Skeletal muscle cell (primary cell): Measurements from ENCODE around the gene RSPH3.

ENCODE experiments used
- DNase-seq: peaks from one replicate; pipeline ENCODE4 v3.0.0-alpha.2; 2010; ENCODE audit warnings: low read depth
- H3K4me3 ChIP-seq: 2 replicates; pipeline ENCODE4 v1.5.1; 2011; ENCODE audit warnings: low read depth, mild to moderate bottlenecking, control low read depth, low read length, moderate library complexity

The RSPH3 gene

GRCh38 chr6:158942349-158942748 is 57.7 kb downstream of the RSPH3 start:
- no peak for DNase-seq
- no peak overlapping the region for H3K4me3 ChIP-seq

GRCh38 chr6:158941246-158941645 is 58.8 kb downstream of the RSPH3 start:
- H3K4me3 ChIP-seq = no peak overlapping the region
- DNase-seq = no peak

GRCh38 chr6:158939255-158940159 is 60.5 kb downstream of the RSPH3 start:
- no peak for DNase-seq
- H3K4me3 ChIP-seq = peak overlapping the region; percentile 17

GRCh38 chr6:158938811-158939254 is 61.2 kb downstream of the RSPH3 start:
- H3K4me3 ChIP-seq = peak overlapping the region; percentile 17
- DNase-seq = no peak

- H3K4me3 ChIP-seq = no peak overlapping the region
- no peak for DNase-seq
These were observed 61.8 kb downstream of the RSPH3 start for GRCh38 chr6:158938220-158938619.

- H3K4me3 ChIP-seq = no peak overlapping the region
These were observed 65.8 kb downstream of the RSPH3 start for GRCh38 chr6:158934157-158934556.

GRCh38 chr6:158933079-158933595 is 66.9 kb downstream of the RSPH3 start:
- DNase-seq = no peak
- H3K4me3 ChIP-seq = no peak overlapping the region

More at GRCh38 chr6:158934157-158934556, 65.8 kb downstream of the RSPH3 start:
- no peak for DNase-seq

- no peak overlapping the region for H3K4me3 ChIP-seq
- DNase-seq = no peak
These were observed 71.9 kb downstream of the RSPH3 start for GRCh38 chr6:158928068-158928467.

- no peak for DNase-seq
These were observed 73.6 kb downstream of the RSPH3 start for GRCh38 chr6:158926414-158926813.

GRCh38 chr6:158924499-158925455 is 75.2 kb downstream of the RSPH3 start:
- DNase-seq = no peak
- H3K4me3 ChIP-seq = no peak overlapping the region

More at GRCh38 chr6:158926414-158926813, 73.6 kb downstream of the RSPH3 start:
- H3K4me3 ChIP-seq = no peak overlapping the region

- no peak for DNase-seq
- H3K4me3 ChIP-seq = no peak overlapping the region
These were observed 76.0 kb downstream of the RSPH3 start for GRCh38 chr6:158923805-158924498.
